ENCODE results near the gene NUDCD2. TPM values are rescaled to one million over a fixed set of nuclear protein-coding genes. Genes with fewer than 3 reads are reported as not detected.

Gene NUDCD2
- total RNA-seq, 1 donor from 2014 or later = 19.2 TPM

GRCh38 chr5:163473635-163474243 lies 13.8 kb upstream of the NUDCD2 start:
- DNase-seq = no peak

DNA sequence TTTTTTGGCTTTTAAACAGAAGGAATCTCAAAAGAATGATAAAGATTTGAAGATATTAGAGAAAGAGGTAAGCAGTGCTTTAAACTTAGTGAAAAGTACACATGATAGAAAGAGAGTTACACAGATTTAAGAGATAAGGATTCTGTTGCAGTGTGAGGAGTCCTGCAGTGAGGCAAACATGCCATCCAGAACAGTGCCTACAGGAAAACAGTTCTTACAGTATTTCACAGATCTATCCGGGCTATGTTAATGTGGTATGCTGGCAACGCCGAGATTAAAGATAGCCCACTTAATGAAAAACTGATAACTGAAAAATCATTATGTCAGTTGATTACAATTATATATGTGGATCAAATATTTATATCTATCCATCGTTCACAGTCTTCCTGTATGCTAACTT lies 7.8 kb upstream of the NUDCD2 start:
- TF ChIP-seq, protein P1, sequence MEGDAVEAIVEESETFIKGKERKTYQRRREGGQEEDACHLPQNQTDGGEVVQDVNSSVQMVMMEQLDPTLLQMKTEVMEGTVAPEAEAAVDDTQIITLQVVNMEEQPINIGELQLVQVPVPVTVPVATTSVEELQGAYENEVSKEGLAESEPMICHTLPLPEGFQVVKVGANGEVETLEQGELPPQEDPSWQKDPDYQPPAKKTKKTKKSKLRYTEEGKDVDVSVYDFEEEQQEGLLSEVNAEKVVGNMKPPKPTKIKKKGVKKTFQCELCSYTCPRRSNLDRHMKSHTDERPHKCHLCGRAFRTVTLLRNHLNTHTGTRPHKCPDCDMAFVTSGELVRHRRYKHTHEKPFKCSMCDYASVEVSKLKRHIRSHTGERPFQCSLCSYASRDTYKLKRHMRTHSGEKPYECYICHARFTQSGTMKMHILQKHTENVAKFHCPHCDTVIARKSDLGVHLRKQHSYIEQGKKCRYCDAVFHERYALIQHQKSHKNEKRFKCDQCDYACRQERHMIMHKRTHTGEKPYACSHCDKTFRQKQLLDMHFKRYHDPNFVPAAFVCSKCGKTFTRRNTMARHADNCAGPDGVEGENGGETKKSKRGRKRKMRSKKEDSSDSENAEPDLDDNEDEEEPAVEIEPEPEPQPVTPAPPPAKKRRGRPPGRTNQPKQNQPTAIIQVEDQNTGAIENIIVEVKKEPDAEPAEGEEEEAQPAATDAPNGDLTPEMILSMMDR (IDR thresholded peaks at IDR 0.05; ENCODE audit: partially characterized antibody, unreplicated experiment) = no peak
- Mint-ChIP-seq H3K4me1 (ENCODE audit: low read depth, unreplicated experiment) (no peaks in the 10 kb centered on the region), H3K27me3 (ENCODE audit: unreplicated experiment) (no peaks in the 10 kb centered on the region), H3K36me3 (ENCODE audit: unreplicated experiment) (no peaks in the 10 kb centered on the region), H3K4me3 (ENCODE audit: unreplicated experiment) (no peak overlapping the region), H3K27ac (ENCODE audit: unreplicated experiment) (no peak overlapping the region), H3K9me3 (ENCODE audit: unreplicated experiment) (no peaks in the 10 kb centered on the region)
- DNase-seq = no peak

More at GRCh38 chr5:163473635-163474243, 13.8 kb upstream of the NUDCD2 start:
- Mint-ChIP-seq H3K4me1 (ENCODE audit: low read depth, unreplicated experiment) (no peaks in the 10 kb centered on the region), H3K9me3 (ENCODE audit: unreplicated experiment) (no peaks in the 10 kb centered on the region), H3K27ac (ENCODE audit: unreplicated experiment) (no peak overlapping the region), H3K27me3 (ENCODE audit: unreplicated experiment) (no peaks in the 10 kb centered on the region), H3K36me3 (ENCODE audit: unreplicated experiment) (no peaks in the 10 kb centered on the region), H3K4me3 (ENCODE audit: unreplicated experiment) (no peak overlapping the region)
- TF ChIP-seq, protein P1 (IDR thresholded peaks at IDR 0.05; ENCODE audit: partially characterized antibody, unreplicated experiment) = no peak

DNA sequence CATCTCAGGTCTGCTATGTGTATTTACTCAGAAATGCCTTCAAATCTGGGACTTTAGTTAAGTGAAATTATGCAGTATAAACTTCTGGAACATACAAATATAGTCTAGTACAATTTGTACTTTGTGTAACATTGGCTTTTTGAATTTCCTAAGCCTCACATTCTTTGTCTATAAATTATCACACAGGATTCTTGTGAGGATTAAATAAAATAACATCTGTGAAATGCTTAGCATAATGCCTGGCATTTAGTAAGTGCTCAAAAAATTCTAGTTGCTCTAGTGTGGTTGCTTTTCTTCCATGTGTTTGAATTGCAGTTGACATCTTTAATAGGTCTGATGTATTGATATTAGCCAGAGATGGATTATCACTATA lies 3.1 kb upstream of the NUDCD2 start:
- H3K4me1 Mint-ChIP-seq (ENCODE audit: low read depth, unreplicated experiment) = peaks cover 4% of the 10 kb centered on the region

DNA sequence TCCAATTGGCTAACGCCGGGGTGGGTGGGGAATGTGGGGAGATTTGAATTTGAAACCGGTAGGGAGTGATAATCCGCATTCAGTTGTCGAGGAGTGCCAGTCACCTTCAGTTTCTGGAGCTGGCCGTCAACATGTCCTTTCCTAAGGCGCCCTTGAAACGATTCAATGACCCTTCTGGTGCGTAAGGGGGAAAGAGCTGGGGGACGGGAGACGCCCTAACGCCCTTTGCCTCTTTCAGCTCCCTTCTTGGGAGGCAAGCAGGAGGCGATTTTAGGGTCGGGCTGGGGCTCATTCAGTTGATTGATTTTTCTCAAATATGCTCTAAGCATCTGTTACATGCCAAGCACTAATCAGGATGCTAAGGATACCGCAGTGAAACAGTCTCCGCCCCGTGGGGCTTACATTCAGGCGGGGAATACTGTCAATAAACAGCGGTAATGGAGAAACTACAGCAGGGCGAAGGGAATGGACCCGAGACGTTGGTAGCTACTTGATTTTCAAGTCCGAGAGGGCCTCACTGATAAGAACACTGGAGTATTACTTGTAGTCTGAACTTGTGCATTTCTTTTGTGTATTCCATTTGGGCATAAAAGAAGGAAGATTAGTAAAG lies 765 bp upstream of the NUDCD2 start, which contains the start of gene HMMR:
HMMR (plus strand) TSS at position 71 of the 610 bp plus-strand sequence; CDS start at position 132, 61 bp downstream.
- Mint-ChIP-seq H3K27me3 (ENCODE audit: unreplicated experiment) (peaks cover 6% of the 10 kb centered on the region), H3K36me3 (ENCODE audit: unreplicated experiment) (no peaks in the 10 kb centered on the region), H3K4me3 (ENCODE audit: unreplicated experiment) (peak within 1 kb of the TSS; percentile 99), H3K9me3 (ENCODE audit: unreplicated experiment) (peaks cover 8% of the 10 kb centered on the region), H3K4me1 (ENCODE audit: low read depth, unreplicated experiment) (peaks cover 4% of the 10 kb centered on the region), H3K27ac (ENCODE audit: unreplicated experiment) (peak within 1 kb of the TSS; percentile 96)
- TF ChIP-seq, protein P1 (IDR thresholded peaks at IDR 0.05; ENCODE audit: partially characterized antibody, unreplicated experiment) = no peak
- peak; percentile 50 for DNase-seq

More for the DNA sequence above, 3.1 kb upstream of the NUDCD2 start:
- H3K27ac Mint-ChIP-seq (ENCODE audit: unreplicated experiment) = no peak overlapping the region
- H3K36me3 Mint-ChIP-seq (ENCODE audit: unreplicated experiment) = no peaks in the 10 kb centered on the region
- DNase-seq = no peak
- H3K9me3 Mint-ChIP-seq (ENCODE audit: unreplicated experiment) = peaks cover 8% of the 10 kb centered on the region
- no peak overlapping the region for H3K4me3 Mint-ChIP-seq (ENCODE audit: unreplicated experiment)
- TF ChIP-seq, protein P1 (IDR thresholded peaks at IDR 0.05; ENCODE audit: partially characterized antibody, unreplicated experiment) = no peak
- peaks cover 6% of the 10 kb centered on the region for H3K27me3 Mint-ChIP-seq (ENCODE audit: unreplicated experiment)

DNA sequence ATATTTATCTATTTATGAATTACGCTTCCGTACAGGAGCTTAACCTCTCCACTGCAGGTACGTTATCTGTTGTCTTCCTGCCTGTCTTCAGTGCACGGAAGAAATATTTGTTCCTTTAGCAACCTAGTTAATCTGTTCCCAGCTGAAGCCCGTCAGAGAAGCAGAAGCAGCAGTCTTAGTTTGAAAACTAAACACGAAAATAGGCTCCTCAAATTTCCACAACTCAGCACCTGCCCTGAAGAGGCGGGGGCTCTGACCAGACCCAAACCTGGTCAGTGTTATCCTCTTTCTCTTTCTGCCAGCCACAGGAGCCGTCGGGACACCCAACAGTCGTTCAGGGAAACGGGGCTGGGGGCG lies 462 bp downstream of the NUDCD2 start:
- no peak for DNase-seq
- H3K9me3 Mint-ChIP-seq (ENCODE audit: unreplicated experiment) = peaks cover 8% of the 10 kb centered on the region
- H3K36me3 Mint-ChIP-seq (ENCODE audit: unreplicated experiment) = peaks cover 4% of the 10 kb centered on the region
- H3K4me1 Mint-ChIP-seq (ENCODE audit: low read depth, unreplicated experiment) = peaks cover 4% of the 10 kb centered on the region
- TF ChIP-seq, protein P1 (IDR thresholded peaks at IDR 0.05; ENCODE audit: partially characterized antibody, unreplicated experiment) = no peak
- H3K4me3 Mint-ChIP-seq (ENCODE audit: unreplicated experiment) = peak overlapping the region; percentile 99
- H3K27me3 Mint-ChIP-seq (ENCODE audit: unreplicated experiment) = peaks cover 6% of the 10 kb centered on the region
- peak overlapping the region; percentile 96 for H3K27ac Mint-ChIP-seq (ENCODE audit: unreplicated experiment)

Data from glutamatergic neuron (in vitro differentiated cells).